Activated CD8-positive, alpha-beta memory T cell treated with anti-CD3 and anti-CD28 coated beads for 4 hours (primary cell): ENCODE data around the gene ZBTB46.

Experiments
- DNase-seq, 2 donors: peaks; one replicate each; pipeline ENCODE4 v3.0.0-alpha.2; 2020; ENCODE audit warnings: low read depth in 2 of 2

Gene ZBTB46

GRCh38 chr20:63705232-63706026, 125.6 kb downstream of the ZBTB46 start:
- DNase-seq = no peak

DNA sequence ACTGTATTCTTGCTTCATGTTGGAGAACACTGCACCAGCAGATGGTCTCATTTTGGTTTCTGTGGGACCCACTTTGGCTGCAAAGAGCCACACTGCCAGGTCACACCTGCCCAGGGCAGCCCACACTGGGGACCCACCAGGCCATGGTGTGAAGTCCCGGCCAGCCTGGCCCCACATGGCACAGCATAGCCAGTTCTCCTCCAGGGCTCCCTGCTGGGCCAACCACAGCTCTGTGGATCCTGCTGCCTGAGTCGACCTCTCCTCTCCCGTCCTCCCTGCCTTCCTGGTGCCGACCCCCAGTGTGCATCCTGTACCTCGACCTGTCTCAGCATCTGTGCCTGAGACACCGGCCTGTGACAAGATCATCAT, 126.3 kb downstream of the ZBTB46 start:
- no peak for DNase-seq

GRCh38 chr20:63703976-63704748, 126.9 kb downstream of the ZBTB46 start:
- no peak for DNase-seq

- no peak for DNase-seq
These were observed 127.5 kb downstream of the ZBTB46 start for GRCh38 chr20:63703471-63703975.

DNA sequence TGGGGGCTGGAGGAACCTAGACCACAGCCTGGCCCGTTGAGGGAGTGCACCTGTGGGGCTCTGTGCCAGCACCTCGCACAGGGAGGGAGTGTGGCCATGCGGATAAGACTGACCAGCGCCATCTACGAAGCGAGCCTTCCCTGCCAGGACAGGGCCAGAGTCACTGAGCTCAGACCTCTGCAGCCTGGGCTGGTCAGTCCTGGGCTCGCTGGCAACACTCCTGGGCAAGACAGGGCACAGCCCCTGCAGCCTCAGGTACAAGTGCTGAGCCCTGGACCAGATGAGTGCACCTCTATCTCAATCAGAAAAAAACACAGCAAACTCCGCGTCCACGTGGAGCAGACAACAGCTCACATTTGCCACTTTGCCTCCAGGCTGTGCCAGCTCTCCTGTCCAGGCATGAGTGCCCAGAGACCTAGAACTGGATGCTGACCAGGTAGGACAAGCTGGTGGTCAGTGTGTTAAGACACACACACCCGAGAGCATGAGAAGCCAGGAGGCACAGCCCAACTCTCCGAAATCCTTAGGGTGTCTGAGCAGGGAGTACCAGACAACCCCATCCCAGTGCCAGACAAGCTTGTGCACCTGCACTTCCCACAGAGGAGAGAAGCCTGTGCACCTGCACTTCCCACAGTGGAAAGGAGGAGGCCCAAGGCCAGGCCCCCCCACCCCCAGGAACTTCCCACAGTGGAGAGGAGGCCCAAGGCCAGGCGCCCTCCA, 128.2 kb downstream of the ZBTB46 start:
- no peak for DNase-seq

- DNase-seq = no peak
These were observed 128.9 kb downstream of the ZBTB46 start for GRCh38 chr20:63702036-63702665.

DNA sequence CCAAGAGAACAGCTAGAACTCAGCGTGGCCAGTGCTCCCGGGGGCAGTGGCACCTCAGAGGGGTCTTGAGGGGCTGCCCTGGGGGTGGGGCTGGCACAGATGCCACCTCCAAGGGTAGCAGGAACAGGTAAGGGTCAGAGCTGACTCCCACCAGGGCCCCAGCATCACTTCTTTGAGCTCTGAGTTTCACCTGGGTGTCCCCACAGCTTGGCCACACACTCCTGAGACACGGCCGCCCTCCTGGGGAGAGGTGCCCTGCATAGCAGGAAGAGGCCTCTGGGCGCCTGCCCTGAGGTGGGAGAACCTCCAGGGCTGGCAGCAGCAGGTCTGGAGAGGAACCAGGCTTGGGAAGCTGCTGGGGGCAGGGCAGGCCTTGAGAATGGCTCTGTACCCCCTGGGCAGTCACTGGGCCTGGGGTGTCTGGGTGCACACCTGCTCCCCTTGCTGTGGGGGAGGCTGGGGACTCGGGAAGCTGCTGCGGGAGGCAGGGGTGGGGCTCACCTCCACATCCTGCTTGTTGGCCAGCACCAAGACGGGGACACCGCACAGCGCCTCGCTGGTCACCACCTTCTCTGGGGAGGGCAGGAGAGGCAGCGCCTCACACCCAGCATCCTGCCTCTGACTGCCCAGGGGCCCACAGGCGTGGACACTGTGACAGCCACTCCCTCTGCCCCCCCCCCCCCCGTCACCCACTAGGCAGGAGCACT, 129.6 kb downstream of the ZBTB46 start:
- DNase-seq = no peak

GRCh38 chr20:63701051-63701328, 130.1 kb downstream of the ZBTB46 start:
- no peak for DNase-seq

- no peak for DNase-seq
These were observed 130.6 kb downstream of the ZBTB46 start for GRCh38 chr20:63700199-63701050.

DNA sequence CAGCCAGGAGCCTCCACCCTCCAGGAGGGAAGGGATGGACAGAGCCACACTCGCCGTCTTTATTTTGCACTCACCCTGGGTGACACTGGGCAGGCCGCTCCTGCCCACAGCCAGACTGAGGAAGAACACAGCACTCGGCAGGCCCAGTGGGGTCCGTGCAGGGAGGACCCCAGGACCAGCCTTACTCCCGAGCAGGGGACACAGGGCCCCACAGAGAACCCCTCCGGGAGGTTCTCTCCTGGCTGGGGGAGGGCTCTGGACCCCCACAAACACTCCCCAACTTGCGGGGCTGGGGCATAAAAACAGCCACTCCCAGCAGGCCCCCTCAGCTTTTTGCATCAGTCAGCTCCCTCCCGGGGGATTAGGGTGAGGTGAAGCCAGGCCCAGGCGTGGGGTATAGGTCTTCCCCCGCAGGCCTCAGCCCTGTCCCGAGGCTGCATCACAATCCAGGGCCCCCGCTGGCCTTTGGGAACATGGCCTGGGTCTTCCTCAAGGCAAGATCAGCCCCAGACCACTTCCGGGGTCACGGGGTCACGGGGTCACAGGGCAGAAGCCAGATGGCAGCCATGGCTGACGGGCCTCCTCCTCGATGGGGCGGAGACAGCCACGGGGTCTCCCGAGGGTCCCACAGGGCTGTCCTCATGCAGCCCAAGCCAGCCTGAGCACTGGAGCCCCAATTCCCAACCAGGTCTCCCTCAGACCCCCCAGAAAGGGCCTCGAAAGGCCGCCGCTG, 131.4 kb downstream of the ZBTB46 start:
- no peak for DNase-seq

GRCh38 chr20:63698739-63699465, 132.2 kb downstream of the ZBTB46 start:
- no peak for DNase-seq

GRCh38 chr20:63697868-63698545, 133.1 kb downstream of the ZBTB46 start:
- DNase-seq = no peak

GRCh38 chr20:63697357-63697867, 133.7 kb downstream of the ZBTB46 start:
- no peak for DNase-seq

- no peak for DNase-seq
These were observed 134.3 kb downstream of the ZBTB46 start, which contains the start of gene TNFRSF6B for GRCh38 chr20:63696628-63697356. TNFRSF6B (plus strand) TSS chr20:63696652; CDS start chr20:63696768, 116 bp downstream.

DNA sequence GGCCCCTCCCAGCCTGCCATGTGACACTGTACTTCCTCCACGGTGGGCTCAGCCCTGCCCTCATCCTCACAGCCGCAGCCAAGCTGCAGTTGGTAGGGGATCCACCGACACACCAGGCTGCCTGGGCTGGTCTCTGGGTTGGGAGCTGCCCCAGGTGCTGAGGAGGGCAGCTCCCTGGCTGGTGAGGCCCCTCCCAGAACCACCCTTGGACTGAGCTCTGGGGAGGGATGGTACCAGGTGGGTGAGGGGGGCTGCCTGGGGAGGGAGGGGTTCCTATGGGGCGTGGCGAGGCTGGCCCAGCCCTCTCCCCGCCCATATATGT, 134.8 kb downstream of the ZBTB46 start:
- DNase-seq = no peak

DNA sequence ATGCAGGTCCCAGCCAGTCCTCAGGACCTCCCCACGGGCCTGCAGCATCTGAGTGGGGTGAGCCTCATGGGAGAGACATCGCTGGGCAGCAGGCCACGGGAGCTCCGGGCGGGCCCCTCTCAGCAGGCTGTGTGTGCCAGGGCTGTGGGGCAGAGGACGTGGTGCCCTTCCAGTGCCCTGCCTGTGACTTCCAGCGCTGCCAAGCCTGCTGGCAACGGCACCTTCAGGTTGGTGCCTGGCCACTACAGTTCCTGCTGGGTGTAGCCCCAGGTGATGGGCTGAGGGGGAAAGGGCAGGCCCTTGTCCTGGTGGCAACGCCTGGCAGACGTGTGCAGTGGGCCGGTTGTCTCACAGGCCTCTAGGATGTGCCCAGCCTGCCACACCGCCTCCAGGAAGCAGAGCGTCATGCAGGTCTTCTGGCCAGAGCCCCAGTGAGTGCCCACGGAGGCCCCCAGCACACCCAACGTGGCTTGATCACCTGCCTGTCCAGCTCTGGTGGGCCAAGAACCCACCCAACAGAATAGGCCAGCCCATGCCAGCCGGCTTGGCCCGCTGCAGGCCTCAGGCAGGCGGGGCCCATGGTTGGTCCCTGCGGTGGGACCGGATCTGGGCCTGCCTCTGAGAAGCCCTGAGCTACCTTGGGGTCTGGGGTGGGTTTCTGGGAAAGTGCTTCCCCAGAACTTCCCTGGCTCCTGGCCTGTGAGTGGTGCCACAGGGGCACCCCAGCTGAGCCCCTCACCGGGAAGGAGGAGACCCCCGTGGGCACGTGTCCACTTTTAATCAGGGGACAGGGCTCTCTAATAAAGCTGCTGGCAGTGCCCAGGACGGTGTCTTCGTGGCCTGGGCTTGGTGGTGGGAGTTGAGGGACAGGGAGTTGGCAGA, 135.4 kb downstream of the ZBTB46 start:
- DNase-seq = no peak
